Rectal smooth muscle tissue (tissue), 1 donor: Measurements from ENCODE around the gene MATK.

Source experiments
- H3K27ac ChIP-seq: one replicate; pipeline ENCODE4 v1.7.0; 2013; ENCODE audit warnings: low read depth, low read length, inconsistent platforms
- H3K27me3 ChIP-seq: one replicate; pipeline ENCODE4 v1.7.0; 2013; ENCODE audit warnings: low read length; ENCODE audit not compliant: control insufficient read depth, insufficient read depth
- H3K36me3 ChIP-seq: one replicate; pipeline ENCODE4 v1.7.0; 2013; ENCODE audit warnings: low read length; ENCODE audit not compliant: control insufficient read depth, insufficient read depth
- H3K4me1 ChIP-seq: one replicate; pipeline ENCODE4 v1.7.0; 2013; ENCODE audit warnings: low read length; ENCODE audit not compliant: control insufficient read depth, insufficient read depth
- H3K4me3 ChIP-seq: one replicate; pipeline ENCODE4 v1.7.0; 2013; ENCODE audit warnings: low read length
- H3K9ac ChIP-seq: one replicate; pipeline ENCODE4 v1.7.0; 2013; ENCODE audit warnings: low read length

Gene MATK

GRCh38 chr19:3781603-3782002 is 4.6 kb downstream of the MATK start:
- Histone ChIP-seq H3K27me3 (peaks cover 6% of the 10 kb centered on the region), H3K9ac (no peak overlapping the region), H3K36me3 (no peaks in the 10 kb centered on the region), H3K4me1 (no peaks in the 10 kb centered on the region), H3K27ac (no peak overlapping the region), H3K4me3 (no peak overlapping the region)

GRCh38 chr19:3780786-3781304 is 5.3 kb downstream of the MATK start:
- Histone ChIP-seq H3K27ac (no peak overlapping the region), H3K27me3 (peaks cover 6% of the 10 kb centered on the region), H3K36me3 (no peaks in the 10 kb centered on the region), H3K4me3 (no peak overlapping the region), H3K4me1 (no peaks in the 10 kb centered on the region), H3K9ac (no peak overlapping the region)

DNA sequence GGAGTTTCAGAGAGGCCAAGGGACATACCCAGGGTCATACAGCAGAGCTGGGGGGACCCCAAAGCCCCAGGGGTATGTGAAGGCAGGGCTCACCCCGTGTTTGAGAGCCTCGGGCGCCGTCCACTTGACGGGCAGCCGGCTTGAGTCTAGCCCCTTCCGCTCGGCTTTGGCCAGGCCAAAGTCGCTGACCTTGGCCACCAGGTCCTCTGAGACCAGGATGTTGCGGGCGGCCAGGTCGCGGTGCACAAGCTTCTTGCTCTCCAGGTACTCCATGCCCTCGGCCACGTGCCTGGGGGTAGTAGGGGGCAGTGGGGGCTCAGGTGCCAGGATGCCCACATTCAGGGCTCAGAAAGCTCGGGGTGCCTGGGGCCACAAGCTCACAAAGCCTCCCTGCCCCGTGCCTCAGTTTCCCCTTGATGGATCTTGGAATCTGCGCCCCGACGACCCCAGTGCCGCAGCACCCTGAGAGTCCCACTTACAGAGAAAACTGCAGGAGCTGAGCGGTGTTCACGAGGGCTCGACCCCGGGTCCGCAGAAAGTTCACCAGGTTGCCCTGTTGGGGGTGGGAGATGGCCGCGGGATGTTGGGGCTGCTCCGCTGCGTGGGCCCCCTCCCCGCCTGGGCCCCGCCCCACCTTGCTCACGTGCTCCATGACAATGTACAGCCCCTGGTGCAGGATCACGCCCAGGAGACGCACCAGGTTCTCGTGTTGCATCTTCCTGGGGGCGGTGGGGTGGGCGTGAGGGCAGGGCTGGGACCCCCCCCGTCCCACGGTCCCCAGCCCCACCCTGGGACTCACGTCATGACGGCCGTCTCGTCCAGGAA is 7.1 kb downstream of the MATK start:
- Histone ChIP-seq H3K9ac (no peak overlapping the region), H3K4me1 (no peaks in the 10 kb centered on the region), H3K27ac (no peak overlapping the region), H3K27me3 (no peaks in the 10 kb centered on the region), H3K4me3 (no peak overlapping the region), H3K36me3 (no peaks in the 10 kb centered on the region)

DNA sequence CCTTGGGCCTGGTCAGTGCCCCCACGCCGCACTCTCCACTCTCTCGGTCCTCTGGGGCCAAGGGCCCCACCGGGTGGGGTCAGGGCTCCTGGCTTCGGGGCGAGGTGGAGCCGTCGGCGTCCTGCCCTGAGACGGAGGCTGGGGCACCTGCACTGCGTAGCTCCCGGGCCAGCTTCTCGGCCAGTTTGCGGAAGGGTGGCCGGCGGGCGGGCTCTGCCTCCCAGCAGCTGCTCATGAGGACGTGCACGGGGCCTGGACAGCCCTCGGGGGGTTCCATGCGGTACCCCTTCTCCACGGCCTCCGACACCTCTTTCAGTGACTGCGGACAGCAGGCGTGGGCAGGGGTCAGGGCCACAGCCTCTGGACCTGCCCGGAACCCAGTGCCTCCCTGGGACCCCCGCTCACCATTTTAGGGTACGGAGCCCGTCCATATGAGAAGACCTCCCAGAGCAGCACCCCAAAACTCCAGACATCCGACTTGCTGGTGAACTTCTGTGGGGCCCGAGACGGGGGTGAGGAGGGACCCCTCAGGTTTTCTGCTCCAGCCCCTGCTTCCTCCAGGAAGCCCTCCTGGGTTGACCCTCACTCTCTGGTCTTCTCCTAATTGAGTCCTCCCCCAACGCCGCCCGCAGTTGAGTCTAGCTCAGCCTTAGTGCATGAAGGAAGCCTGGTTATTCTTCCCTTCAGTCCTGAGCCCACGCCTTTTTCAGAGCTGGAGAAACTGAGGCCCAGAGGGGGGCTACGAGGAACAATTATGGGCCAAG is 7.9 kb downstream of the MATK start:
- Histone ChIP-seq H3K27me3 (no peaks in the 10 kb centered on the region), H3K9ac (no peak overlapping the region), H3K36me3 (no peaks in the 10 kb centered on the region), H3K27ac (no peak overlapping the region), H3K4me3 (no peak overlapping the region), H3K4me1 (no peaks in the 10 kb centered on the region)

GRCh38 chr19:3776479-3777040 is 9.6 kb downstream of the MATK start:
- Histone ChIP-seq H3K27ac (no peak overlapping the region), H3K4me1 (no peaks in the 10 kb centered on the region), H3K4me3 (no peak overlapping the region), H3K36me3 (no peaks in the 10 kb centered on the region), H3K9ac (no peak overlapping the region), H3K27me3 (peaks cover 3% of the 10 kb centered on the region)

GRCh38 chr19:3775831-3776230 is 10.3 kb downstream of the MATK start:
- Histone ChIP-seq H3K27me3 (peaks cover 3% of the 10 kb centered on the region), H3K27ac (no peak overlapping the region), H3K9ac (no peak overlapping the region), H3K4me3 (no peak overlapping the region), H3K4me1 (no peaks in the 10 kb centered on the region), H3K36me3 (no peaks in the 10 kb centered on the region)

- Histone ChIP-seq H3K4me1 (no peaks in the 10 kb centered on the region), H3K36me3 (no peaks in the 10 kb centered on the region), H3K9ac (no peak overlapping the region), H3K4me3 (no peak overlapping the region), H3K27me3 (peaks cover 3% of the 10 kb centered on the region), H3K27ac (no peak overlapping the region)
These were observed 10.8 kb downstream of the MATK start for GRCh38 chr19:3775374-3775711.

DNA sequence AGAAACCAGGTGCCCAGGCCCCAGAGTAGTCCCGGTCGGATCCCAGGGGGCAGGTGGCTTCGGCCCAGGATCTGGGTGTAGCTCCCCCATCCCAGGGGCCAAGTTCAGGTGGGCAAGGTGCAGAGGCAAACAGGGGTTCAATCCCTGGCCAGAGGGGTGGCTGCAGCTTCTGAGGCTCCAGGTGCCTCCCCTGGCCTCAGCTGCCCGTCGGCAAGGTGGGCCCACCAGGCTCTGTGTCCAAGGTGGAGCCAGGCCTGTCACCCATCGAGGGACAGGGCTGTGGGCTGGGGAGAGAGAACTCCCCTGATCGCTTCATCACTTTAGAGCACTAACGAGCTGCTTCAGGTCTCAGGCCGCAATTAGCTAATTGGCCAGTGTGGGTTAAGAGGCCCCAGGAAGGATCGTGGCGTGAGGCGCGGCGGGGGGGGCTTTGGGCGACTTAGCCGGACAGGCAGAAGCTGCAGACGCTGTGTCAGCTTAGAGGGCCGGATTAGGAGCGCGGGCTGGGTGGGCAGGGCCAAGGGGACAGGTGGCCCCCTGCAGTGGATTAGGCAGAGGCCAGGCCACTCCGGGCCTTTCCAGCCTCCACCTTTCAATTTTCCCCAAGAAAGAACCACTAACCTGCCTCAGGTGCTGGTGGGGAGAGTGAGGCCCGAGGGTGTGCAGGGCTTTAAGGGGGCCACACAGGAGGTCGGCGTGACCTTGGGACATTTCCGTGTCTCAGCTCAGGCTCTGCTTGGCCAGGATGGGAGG is 11.4 kb downstream of the MATK start:
- peaks cover 3% of the 10 kb centered on the region for H3K27me3 ChIP-seq
- no peak overlapping the region for H3K4me3 ChIP-seq
- H3K27ac ChIP-seq: no peak overlapping the region
- H3K9ac ChIP-seq: no peak overlapping the region
- H3K4me1 ChIP-seq: no peaks in the 10 kb centered on the region
- H3K36me3 ChIP-seq: no peaks in the 10 kb centered on the region

DNA sequence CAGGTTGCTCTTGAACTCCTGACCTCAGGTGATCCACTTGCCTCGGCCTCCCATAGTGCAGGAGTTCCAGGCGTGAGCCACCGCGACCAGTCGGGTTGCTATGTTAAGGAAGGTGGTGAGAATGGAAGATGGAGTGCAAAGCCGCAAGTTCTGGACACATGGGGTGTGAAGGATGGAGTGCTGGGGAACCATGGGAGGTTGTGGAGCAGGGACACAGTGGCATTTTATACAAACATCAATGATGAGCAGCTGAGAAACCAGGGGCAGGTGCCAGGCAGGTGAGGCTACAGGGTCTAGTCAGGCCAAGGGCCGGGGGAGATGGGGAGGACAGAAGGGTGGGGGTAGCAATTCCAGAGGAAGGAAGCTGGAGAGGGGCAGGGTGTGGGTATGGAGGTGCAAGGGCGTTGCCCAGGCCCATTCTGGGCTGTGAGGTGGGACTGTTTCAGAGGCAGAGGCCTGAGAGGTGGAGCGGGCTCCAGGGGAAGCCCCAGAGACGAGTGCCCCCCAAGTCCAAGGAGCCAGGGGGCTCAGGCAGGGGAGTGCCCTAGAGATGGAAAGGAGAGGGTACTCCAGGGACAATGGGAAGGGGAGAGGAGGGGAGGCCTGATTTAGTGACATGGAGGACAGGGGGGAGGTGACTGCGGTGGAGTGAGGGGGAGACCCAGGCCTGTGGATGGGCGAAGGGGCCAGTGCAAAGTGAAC is 12.2 kb downstream of the MATK start:
- no peak overlapping the region for H3K9ac ChIP-seq
- peaks cover 3% of the 10 kb centered on the region for H3K27me3 ChIP-seq
- H3K27ac ChIP-seq: no peak overlapping the region
- no peaks in the 10 kb centered on the region for H3K4me1 ChIP-seq
- no peak overlapping the region for H3K4me3 ChIP-seq
- no peaks in the 10 kb centered on the region for H3K36me3 ChIP-seq

DNA sequence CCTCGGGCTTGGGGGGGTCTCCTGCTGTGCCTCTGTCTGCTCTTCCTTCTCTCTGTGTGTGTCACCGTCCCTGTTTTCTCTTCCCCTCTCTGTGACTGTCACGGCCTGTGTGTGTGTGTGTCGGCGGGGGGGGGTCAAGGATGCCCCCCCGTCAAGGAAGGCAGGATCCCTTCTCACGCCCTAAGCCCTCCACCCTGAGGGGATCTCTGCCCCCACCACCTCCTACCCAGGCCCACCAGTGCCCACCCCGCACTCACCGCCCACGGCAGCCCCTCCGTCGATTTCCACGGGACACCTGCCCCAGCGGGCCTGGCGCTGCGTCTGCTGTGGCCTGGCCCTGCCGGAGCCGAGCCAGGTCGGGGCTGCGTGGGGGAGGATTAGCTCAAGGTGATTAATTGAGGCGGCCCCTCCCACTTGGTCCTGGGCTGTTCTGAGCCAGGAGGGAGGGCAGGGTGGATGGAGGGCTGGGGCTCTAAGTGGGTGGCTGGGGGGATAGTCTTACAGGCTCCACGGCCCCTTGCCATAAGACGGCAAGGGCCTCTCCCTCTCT is 14.2 kb downstream of the MATK start, which contains the start of gene RAX2:
Gene RAX2 (minus strand): TSS at position 323 of the 550 bp plus-strand sequence. CDS start 486 bp downstream, outside the sequence.
- H3K36me3 ChIP-seq: peaks cover under 1% of the 10 kb centered on the region
- no peaks in the 10 kb centered on the region for H3K4me1 ChIP-seq
- H3K9ac ChIP-seq: no peak within 1 kb of the TSS
- no peak within 1 kb of the TSS for H3K27ac ChIP-seq
- no peak within 1 kb of the TSS for H3K4me3 ChIP-seq
- peaks cover 3% of the 10 kb centered on the region for H3K27me3 ChIP-seq

DNA sequence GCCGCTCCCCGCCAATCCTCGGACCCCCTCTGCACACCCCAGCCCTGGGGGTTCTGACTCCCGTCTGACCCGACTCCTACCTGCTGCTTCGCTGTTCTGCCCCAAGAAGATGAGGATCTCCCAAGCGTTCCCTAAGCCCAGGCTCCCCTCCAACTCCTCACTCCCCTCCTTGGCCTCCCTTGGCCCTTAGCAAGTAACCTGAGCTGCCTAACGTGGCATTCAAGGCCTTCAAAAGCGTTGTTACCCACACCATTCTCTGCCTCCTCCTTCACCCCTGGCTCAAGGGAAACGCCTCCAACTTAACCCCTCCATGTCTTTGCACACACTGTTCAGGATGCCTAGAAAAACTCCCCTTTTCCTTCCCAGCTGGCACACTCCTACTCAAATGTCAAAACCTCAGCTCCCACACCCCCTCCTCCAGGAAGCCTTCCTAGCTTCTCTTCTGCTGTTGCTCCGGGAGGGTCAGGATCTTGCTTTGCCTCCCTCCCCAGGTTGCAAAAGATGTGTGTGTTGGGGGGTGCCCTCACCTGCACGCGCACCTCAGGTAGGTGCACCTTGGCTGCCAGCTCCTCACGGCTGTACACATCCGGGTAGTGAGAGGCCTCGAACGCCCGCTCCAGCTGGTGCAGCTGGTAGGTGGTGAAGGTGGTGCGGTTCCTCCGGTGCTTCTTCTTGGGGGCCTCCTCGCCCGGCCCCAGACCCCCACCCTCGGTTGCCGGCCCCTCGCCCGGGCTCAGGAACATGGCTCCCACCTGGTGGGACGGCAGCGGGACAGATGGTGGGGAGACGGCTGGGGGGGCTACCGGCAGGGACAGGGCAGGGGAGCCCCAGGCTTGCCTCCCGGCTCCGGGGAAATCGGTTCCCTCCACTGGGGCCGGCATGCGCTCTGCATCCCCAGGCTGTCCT is 14.9 kb downstream of the MATK start:
- H3K4me1 ChIP-seq: no peaks in the 10 kb centered on the region
- peaks cover 3% of the 10 kb centered on the region for H3K27me3 ChIP-seq
- no peak overlapping the region for H3K9ac ChIP-seq
- H3K27ac ChIP-seq: no peak overlapping the region
- H3K4me3 ChIP-seq: no peak overlapping the region
- H3K36me3 ChIP-seq: peaks cover 7% of the 10 kb centered on the region
